GM18517 (cell line): ENCODE measurements around the gene PLAAT4.

Source experiments
- ATAC-seq: cut with Tn5 transposase; IDR thresholded peaks from one replicate; pipeline ENCODE4 v1.9.1; 2021; ENCODE audit warnings: mild to moderate bottlenecking, moderate library complexity; ENCODE audit not compliant: unreplicated experiment

PLAAT4 gene, protein sequence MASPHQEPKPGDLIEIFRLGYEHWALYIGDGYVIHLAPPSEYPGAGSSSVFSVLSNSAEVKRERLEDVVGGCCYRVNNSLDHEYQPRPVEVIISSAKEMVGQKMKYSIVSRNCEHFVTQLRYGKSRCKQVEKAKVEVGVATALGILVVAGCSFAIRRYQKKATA

DNA sequence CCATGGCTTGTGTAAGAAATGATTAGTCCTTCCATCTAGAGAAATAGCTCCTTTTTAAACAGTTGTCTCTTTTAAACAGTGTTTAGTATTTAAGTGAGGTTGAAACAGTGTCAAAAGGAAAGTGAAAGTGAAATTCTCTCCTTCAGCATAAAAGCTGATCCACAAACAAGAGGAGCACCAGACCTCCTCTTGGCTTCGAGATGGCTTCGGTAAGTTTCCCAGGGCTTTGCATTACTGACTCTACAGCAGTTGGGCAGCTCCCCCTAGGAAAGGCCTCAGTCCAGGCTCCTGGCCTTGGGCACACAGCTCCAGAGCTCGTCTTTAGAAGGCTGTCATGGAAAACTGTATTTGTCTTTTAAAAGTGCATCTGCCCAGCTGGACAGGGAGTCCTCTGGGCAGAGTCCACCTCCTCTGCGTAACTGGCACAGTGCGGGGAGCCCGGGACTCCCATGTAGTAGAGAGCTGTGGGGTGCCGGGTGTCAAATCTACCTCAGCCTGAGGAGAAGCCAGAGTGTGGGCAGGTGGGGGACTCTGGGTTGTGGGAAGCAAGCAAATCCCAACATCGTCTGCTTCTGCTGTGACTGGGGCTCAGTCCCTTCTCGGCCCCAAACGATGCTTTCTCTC is at the start of gene PLAAT4:
Gene PLAAT4 (plus strand): TSS at position 140 of the 624 bp plus-strand sequence. CDS start 61 bp downstream, at position 201.
- ATAC-seq: no peak

DNA sequence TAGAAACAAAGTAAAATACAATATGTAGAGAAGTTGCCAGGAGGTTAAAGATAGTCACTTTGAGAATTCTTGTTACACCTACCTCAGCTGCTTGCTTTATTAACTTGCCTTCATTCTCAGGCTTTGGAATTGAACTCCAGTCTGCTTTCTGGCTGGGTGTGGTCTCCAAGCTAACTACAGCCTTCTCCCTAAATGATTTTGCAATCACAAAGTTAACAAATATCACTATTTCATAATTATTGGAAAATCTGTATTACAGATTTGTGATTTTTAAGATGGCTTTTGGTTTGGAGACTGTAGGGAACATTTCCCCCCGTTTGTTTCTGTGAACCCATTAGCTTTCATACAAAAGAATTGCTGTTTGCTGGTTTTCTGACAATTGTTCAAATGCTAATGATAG is 47.8 kb upstream of the PLAAT4 start:
- ATAC-seq: no peak

DNA sequence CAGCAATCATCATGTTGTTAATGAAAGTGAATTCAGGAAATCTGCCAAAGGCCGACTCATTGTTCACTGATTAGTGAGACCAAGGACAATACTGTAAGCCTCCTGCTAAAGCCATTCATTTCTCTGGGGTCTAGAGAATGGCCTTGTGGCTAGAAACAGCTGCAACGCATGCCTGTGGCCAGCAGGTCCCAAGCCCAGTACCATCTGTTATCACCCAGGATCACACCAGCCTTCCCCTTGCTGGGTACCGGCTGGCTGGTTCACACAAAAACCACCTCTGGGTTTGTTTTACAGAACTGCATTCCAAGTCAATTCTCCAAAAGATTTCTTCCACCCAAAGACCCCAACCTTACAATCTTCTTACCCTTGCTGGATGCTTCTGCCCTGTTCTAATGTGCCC is 46.7 kb upstream of the PLAAT4 start:
- ATAC-seq: no peak

DNA sequence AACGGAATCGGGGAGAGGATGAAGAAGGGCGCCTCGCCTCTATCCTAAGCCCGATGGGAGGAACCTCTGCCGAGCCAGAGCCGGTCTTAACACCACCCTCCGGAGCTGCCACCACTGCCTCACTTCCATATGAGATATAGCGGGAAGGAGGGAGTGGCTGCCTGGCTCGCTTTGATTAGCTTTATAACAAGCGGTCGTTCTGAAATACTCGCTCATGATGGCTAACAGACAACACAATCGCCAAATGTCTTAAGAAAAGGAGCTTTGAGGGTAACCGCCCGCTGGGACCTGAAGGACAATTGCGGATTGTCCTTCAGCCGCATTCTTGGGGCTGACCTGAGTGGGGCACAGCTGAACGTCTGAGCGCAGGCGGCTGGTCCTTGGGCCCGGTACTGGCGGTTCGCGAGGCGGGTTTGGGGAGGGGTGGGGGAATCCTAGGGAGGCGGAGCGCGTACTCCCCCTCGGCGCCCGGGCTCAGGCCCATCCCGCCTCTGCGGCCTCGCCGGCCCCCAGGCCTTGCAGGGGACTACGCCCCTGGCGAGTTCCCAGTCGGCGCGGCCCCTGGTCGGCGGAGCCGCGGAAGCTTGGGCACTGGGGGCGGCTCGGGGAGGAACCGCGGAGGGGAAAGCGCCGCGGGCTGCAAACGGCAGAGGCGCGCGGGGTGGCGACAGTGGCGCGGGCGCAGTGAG is 45.9 kb upstream of the PLAAT4 start, which contains the start of gene PLAAT5:
Gene PLAAT5 (minus strand): TSS at position 617 of the 689 bp plus-strand sequence. CDS start 133 bp downstream, at position 484.
- no peak for ATAC-seq

DNA sequence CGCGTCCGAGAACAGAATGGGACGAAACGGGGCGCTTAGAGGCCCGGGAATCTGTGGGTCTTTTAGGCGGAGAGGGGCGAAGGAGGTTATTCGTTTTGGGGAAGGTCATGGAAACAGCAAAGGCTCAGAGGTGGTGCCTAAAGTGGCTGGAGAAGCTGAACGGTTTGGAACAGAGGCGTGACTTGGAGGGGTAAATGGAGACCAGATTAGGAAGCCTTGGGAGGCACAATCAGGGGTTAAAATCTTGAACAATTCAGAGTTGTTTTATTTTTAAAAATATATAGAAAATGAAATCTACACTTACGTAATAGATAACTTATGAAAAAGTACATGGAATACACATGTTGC is 45.4 kb upstream of the PLAAT4 start:
- no peak for ATAC-seq

DNA sequence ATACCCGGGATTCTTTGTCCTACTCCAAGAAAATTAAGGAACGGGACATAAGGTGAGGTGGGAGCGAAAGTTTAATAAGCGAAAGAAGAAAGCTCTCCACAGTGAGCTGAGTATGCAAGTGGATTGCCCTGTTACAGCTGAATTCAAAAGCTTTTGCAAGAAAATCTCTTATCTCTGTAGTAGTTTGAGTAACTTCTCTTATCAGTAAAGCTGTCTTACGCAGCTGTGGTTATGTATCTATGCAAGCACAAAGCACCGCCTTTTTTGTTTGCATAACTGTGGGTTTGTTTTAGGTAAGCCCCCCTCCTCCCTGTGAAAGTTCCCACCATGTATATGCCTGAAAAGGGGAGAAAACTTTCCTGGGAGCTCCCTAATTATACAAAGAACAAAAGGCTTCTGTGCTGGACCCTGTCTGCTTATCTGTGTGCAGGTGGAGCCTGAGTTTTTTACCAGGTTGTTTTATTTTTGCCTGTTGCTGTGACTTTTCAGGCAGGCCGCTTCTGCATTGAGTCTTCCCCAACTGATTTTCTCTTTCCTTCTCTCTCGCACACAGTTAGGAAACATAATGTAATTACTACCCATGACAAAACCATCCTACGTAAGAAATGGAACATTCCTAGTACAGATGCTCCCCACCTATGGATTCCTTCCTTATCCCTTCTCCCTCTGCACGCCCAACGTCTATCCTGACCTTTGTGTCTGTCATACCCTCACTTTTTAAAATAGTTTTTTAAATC is 44.8 kb upstream of the PLAAT4 start:
- no peak for ATAC-seq

DNA sequence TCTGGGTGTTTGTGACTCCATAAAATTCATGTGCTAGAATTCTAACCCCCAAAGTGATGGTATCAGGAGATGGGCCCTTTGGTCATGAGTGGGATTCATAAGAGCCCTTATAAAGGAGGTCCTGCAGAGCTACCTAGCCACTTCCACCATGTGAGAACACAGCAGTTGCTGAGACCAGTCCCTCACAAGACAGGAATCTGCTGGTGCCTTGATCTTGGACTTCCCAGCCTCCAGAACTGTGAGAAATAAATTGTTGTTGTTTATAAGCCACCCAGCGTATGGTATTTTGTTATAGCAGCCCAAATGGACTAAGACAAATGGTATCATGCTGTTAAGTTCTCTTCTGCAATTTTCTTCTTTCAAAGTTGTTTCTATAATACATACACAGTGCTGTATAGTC is 44.2 kb upstream of the PLAAT4 start:
- no peak for ATAC-seq

DNA sequence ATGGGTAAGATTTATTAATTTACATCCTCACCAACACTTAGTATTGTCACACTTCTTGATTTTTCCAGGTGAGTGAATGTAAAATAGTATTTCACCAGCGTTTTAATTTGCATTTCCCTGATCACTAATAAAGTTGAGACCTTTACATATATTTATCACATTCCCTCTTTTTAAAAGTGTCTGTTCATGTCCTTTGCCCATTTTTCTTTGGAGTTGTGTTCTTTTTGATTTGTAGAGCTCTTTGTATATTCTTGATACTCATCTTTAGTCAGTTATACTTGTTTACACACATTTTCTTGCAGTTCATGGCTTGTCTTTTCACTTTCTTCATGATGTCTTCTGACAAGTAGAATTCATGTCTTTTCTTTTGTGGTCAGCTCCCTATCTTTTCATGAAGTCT is 43.5 kb upstream of the PLAAT4 start:
- ATAC-seq: no peak

DNA sequence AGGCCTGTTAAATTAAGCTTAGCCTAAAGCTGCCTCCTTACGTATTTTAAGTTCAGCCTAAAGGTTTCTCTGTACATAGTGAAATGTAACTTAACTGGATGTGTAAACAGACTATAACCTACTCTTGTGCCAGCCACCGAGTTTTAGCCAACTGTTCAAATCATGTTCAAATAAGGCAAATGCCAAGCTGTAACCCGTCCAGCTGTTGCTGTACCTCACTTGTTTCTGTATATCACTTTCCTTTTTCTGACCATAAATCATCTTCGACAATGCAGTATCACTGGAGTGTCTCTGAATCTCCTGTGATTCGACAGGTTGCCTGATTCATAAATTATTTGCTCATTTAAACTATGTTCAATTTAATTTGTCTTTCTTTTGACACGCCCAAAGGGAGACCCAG is 41.6 kb upstream of the PLAAT4 start:
- no peak for ATAC-seq

DNA sequence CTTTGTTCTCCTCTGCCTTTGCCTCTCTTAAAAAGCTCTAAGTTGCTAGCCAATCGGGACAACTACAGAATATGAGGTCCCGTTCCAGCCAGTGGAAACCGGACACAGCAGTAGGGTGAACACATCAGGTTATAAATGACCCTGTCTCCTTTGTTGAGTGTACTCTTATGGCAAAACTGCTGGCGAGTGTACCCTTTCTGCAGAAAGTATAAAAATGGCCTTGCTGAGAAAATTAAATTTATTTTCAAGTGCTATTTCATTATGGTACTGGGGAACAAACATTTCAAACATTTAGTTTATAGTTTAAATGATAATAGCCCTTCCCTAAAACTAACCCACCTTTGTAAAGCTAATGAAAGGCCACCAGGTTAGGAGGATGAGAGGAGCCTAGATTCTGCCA is 36.7 kb upstream of the PLAAT4 start:
- no peak for ATAC-seq

DNA sequence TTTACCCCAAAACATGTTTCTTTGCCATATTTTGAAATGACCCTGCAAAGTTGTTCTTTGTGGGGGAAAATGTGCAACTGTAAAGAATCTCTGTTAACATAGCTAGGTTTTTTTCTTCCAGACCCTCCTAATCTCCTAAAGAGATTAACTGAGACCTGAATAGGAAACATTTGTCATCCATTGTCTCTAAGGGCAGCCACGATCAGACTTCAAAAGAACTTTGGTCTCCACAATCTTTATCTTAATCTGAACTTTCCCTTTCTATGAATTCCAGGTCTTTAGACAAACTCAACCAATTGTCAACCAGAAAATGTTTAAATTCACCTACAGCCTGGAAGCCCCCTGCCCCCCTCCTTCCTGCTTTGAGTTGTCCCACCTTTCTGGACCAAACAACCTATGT is 35.4 kb upstream of the PLAAT4 start:
- ATAC-seq: no peak

DNA sequence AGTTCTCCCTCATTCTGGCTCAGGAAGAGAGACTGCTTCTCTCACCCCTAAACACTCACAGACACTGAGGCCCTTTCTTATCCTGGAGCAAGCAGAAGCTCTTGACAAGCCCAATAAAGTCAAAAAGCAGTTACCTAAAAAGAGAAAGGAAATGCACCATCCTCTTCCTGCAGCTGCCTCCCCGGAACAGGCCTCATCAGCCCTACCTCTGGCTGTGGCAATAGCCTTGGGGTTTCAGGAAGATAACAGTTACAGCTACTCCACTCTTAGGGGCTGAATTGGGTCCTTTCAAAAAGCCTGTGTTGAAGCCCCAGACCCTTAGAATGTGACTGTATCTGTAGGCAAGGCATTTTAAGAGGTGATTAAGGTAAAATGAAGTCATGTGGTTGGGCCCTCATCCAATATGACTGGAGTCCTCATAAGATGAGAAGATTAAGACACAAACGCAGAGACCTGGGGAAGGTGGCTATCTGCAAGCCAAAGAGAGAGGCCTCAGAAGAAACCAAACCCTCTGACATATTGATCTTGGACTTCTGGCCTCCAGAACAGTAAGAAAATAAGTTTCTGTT is 34.3 kb upstream of the PLAAT4 start:
- ATAC-seq: no peak

DNA sequence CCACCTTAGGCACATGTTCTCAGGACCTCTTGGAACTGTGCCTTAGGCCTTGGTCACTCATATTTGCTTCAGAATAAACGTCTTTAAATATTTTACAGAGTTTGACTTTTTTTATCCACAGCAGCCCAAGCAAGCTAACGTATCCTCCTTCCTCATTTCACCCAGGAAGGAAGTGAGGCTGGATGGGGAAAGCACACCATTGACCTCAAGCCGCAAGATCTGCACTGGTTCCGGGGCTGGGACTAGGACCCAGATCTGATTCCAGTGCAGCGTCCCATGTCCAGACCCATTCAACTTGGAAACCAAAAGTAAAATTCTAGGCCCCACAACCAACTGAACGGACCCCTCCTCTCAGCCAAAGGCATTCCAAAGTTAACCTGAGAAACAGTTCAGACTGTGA is 33.1 kb upstream of the PLAAT4 start:
- no peak for ATAC-seq

DNA sequence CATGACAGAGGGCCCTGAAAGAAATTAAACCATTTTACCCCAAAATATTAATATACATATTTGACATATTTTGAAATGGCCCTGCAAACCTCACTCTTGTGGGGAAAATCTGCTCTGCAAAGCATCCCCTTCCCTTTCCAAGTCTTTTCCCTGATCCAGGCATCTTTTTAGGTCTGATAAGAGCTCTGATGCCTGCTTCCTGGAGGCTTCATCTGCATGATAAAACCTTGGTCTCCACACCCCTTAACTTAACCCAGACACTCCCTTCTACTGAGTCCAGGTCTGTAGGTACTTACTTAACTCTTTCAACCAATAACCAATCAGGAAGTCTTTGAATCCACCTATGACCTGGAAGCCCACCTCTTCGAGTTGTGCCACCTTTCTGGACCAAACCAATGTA is 32.6 kb upstream of the PLAAT4 start:
- ATAC-seq: no peak

DNA sequence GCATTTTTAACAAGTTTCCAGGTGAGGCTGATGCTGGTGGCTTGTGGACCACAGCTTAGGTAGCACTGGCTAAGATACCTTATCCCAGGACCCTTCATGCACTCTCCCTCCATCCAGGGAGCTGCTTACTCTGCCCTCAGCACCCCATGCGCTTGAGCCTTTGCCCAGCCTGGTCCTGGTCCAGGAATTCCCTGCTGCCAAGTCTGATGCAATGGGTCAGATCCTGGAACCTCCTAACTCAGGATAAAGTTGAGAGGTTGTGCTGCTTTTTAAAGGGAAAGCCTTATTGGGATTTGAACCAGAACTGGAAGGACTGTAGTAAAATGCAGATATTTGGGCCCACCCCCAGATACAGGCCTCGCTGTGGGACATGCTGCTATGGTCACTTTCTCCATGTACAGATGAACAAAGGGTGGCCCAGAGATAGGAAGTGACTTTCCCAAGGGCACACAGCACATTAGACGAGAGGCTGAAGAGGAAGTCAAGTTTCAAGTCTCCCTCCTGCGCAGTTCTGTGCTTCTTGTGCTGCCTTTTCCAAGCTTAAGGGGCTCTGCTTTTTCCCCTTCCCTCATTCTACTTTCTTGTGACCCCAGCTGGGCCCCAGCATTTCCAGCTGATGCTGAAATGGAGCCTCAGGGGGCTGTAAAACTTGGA is 31.5 kb upstream of the PLAAT4 start:
- no peak for ATAC-seq

DNA sequence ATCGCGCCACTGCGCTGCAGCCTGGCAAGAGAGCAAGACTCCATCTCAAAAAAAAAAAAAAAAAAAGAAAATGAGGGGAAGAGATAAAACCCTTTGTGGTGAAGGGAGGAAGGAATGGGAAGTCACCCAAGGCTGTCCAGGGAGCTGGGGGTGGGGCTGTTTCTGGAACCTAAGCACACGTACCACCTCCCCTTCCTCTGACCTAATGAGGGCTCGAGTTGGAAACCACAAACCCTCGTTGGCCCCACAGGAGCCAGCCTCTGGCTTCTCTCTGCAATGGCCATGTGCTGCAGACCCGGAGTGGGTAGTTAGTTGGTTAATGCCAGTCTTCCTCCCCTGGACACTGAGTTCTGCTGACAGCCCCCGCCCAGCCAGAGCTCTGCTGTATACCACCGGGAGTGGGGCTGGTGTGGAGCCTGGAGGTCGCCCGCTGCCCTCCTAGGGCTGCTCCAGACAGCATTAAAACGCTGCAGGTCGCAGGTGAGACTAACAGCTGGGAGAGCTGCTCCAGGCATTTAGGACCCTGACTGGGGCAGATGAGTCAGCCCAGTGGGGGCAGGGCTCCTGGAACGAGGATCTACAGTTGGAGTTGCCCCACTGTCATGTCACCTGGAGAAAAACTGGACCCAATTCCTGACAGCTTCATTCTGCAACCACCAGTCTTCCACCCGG is 30.6 kb upstream of the PLAAT4 start, which contains the start of gene LGALS12:
Gene LGALS12 (plus strand): TSS at position 228 of the 672 bp plus-strand sequence. CDS start 375 bp downstream, at position 603.
- no peak for ATAC-seq

DNA sequence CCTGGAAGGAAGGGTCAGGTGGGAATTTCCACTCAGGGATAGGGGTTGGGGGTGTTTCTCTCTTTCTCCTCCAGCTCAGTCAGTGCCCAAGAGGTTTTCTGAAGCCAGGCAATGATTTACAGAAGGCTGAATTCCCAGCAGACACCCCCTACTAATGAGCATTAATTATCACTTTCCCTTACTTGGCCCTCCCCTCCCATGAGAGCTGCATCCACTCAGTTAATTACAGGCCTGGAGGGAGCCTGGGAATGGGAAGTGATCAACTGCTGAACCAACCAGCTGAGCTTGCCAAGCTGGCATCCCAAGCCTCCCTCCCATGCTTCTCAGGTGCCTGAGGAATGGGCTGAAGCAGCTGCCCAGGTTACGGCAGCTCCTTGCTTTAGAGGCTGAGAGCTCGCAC is 29.7 kb upstream of the PLAAT4 start:
- ATAC-seq: no peak

DNA sequence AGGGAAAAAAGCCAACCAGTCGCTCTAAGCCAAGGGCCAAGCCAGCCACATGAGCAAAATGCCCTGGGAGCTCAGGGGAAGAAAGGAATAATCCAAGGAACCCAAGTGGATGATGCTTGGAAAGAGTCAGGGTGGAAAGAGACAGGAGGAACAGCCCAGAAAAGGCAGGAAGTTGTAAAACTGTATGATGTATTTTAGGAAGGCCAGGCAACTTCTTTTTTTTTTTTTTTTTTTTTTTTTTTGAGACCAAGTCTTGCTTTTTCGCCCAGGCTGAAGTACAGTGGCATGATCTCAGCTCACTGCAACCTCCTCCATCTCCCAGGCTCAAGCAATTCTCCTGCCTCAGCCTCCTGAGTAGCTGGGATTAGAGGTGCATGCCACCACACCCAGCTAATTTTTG is 29.1 kb upstream of the PLAAT4 start:
- no peak for ATAC-seq

DNA sequence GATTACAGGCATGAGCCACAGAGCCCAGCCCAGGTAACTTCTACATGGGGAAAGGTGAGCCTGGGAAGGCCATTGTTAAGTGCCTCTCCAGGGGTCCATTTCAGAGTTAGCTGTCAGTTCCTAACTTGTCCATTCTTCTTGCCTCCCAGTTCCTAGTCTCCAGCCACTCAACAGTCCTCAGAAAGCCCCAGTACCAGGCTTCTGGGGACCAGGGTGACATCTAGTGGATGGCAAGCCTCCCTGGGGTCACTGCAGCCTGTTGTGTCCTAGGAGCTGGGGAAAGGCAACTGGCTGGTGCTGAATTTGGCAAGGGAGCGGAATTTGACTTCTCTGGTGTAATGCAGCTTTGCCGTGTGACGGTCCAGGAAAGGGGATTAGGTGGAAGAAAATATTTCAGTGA is 28.6 kb upstream of the PLAAT4 start:
- no peak for ATAC-seq

DNA sequence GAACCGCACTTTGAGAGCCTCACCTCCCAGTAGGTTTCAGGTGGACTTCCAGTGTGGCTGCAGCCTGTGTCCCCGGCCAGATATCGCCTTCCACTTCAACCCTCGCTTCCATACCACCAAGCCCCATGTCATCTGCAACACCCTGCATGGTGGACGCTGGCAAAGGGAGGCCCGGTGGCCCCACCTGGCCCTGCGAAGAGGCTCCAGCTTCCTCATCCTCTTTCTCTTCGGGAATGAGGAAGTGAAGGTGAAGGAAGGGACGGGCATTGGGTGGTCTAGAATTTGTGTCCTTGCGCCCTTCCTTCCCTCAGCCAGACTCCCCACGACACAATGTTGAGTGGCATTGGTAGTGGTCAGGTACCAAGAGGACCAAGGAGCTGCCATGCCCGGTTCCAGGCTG is 27.9 kb upstream of the PLAAT4 start:
- no peak for ATAC-seq
